GM18868 (cell line): ENCODE data around the gene FAM76A.
"Not testable (repeated sequence)": the region's sequence is repeated elsewhere in the genome, so short reads cannot be mapped to it uniquely, and the experiment has no call there.

Experiments used
- ATAC-seq: cut with Tn5 transposase; IDR thresholded peaks from one replicate; pipeline ENCODE4 v1.9.1; 2021; ENCODE audit warnings: mild to moderate bottlenecking, moderate library complexity; ENCODE audit not compliant: unreplicated experiment

The FAM76A gene

DNA sequence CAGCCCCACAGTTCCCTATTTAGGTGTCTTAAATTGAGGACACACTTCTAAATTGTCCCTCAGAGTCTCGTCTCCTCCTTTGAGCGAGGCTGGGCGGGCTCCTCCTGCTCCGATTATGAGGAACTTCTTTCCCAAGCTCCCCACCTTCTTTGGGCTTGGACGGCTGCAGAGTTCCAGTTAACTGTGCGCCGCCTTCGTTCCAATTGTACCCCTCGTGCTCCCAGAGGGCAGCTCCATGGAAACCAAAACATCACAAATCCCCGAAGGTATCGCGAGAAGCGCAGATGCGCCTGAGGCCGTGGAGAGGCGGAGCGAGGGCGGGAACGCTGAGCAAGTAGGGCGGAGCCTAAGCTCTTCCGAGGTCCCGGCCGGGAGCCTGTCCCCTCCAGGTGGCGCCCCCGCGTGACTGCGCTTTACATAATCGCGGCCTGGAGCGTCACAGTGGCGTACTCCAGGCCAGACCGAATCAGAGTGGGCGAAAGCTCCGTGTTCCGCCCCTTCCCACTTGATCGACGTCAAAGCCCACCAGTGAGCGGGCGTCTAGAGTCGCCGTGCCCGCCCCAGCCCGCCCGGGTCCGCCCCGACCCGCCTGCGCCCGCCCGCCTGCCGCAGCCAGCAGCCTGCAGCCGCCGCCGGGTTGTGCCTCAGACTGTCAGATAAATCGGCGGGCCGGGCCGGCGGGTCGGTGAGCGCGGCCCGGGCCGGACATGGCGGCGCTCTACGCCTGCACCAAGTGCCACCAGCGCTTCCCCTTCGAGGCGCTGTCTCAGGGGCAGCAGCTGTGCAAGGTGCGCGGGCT is at the start of gene FAM76A:
Gene FAM76A (plus strand): TSS at position 588 of the 799 bp plus-strand sequence. CDS start 120 bp downstream, at position 708.
- ATAC-seq = peak; percentile 91

DNA sequence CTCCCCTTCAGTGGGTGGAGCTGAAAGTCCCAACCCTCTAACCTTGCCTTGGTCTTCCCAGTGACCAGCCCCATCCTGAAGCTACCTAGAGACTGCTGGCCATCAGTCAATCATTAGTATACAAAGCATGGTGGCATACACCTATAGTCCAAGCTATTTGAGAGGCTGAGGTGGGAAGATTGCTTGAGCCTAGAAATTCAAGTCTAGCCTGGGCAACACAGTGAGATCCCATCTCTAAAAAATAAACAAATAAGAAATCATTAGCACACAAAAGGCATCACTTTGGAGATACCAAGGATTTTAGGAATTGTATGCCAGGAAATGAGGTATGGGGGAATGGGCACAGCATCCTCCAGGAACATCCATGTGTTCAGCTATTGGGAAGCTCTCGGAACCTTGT is 49.4 kb upstream of the FAM76A start:
- no peak for ATAC-seq

DNA sequence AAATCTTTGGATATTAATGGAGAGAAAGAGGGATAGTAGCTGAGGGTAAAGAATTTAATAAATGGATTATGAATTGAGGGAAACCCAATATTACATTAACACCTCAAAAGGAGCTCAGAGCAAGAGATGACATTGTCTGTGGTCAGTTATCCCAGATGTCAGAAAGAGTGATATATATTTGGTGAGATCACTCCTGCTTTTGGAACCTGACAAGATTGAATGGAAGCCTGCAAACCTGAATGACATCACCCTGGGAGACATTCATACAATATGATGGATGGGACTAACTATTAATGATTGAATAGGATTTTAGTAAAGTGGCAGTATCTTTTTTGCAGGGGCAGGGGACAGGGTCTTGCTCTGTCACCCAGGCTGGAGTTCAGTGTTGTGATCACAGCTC is 47.0 kb upstream of the FAM76A start:
- no peak for ATAC-seq

DNA sequence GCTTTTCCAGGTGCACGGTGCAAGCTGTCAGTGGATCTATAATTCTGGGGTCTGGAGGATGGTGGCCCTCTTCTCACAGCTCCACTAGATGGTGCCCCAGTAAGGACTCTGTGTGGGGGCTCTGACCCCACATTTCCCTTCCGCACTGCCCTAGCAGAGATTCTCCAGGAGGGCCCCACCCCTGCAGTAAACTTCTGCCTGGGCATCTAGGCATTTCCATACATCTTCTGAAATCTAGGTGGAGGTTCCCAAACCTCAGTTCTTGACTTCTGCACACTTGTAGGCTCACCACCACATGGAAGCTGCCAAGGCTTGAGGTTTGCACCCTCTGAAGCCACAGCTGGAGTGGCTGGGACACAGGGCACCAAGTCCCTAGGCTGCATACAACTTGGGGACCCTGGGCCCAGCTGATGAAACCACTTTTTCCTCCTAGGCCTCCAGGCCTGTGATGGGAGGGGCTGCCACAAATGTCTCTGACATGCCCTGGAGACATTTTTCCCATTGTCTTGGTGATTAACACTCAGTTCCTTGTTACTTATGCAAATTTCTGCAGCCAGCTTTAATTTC is 45.5 kb upstream of the FAM76A start:
- ATAC-seq = not testable (repeated sequence)

GRCh38 chr1:27681580-27681979 is 44.2 kb upstream of the FAM76A start:
- not testable (repeated sequence) for ATAC-seq

- ATAC-seq = no peak
Observed at GRCh38 chr1:27682351-27682944, 43.3 kb upstream of the FAM76A start.

DNA sequence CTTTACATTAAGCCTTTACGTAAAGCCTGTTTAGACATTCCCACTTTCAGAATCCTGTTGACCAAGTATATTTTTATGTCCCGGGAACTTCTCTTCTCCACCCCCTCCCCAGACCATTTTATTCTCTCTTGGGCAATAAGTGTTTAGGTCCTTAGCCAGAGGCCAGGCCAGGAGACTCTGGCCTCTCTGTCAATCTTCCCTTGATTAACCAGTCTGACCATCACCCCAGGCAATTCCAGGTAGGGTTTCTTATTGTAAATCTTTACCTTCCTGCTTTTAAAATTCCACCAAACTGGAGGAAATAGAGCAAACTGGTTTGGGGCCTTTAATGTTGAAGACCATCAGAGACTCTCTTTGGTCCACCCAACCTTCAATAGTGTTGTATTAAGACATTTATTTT is 41.6 kb upstream of the FAM76A start:
- ATAC-seq = no peak

GRCh38 chr1:27686223-27686990 is 39.4 kb upstream of the FAM76A start:
- no peak for ATAC-seq

- ATAC-seq = no peak
Observed at GRCh38 chr1:27687906-27688305, 37.9 kb upstream of the FAM76A start.

GRCh38 chr1:27689423-27690173 is 36.2 kb upstream of the FAM76A start:
- no peak for ATAC-seq

- ATAC-seq = no peak
Observed at GRCh38 chr1:27690183-27690582, 35.6 kb upstream of the FAM76A start.

DNA sequence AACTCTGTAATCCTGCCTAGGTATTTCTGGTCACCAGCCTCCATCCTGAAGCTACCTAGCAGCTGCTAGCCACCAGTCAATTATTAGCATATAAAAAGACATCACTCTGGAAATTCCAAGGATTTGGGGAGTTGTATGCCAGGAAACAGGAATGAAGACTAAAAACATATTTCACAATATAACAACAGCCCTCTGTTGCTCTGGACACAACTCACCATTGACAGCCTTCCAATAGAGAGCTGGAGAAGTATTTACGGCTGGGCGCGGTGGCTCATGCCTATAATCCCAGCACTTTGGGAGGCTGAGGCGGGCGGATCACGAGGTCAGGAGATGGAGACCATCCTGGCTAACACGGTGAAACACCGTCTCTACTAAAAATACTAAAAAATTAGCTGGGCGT is 28.9 kb upstream of the FAM76A start:
- ATAC-seq = not testable (repeated sequence)

- ATAC-seq = no peak
Observed at GRCh38 chr1:27704958-27705357, 20.8 kb upstream of the FAM76A start.

- no peak for ATAC-seq
Observed at GRCh38 chr1:27705545-27705944, 20.2 kb upstream of the FAM76A start.

DNA sequence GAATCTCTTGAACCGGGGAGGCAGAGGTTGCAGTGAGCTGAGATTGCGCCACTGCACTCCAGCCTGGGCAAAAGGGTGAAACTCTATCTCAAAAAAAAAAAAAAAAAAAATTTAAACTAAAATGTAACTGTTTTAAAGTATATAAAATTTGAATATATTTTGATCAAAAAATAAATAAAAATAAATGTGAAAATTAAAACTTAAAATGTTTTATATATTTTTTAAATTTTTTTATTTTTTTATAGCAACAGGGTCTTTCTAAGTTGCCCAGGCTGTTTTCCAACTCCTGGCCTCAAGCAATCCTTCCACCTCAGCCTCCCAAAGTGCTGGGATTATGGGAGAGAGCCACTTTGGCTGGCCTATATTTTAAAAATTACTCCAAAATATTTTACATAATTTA is 15.2 kb upstream of the FAM76A start:
- no peak for ATAC-seq

DNA sequence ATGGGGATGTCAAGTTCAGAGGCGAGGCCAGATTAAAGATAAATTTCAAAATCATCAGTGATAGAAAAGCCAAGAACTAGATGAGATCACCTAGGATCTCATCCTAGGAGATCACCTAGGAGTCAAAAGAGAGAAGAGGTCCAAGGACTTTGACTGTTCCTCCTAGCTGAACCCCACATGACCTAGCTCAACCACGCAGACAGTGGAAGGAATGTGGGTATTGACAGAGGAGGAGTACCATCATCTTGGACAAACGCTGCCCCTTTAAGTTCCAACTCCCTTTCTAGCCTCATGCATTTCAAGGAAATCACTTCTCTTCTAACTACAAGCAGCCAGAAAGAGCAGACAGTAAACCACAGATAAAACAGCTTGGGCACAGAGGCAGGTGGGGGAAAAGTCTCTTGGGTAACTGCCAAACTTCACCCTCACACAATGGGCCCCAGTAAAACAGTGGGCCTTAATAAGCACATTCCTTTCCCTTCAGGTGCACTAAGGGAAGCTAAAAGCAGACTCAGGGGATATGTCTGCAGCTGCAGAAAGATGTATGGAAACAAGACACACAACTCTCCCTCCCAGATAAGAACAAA is 12.5 kb upstream of the FAM76A start:
- ATAC-seq = no peak

GRCh38 chr1:27713869-27714513 is 11.8 kb upstream of the FAM76A start:
- no peak for ATAC-seq

DNA sequence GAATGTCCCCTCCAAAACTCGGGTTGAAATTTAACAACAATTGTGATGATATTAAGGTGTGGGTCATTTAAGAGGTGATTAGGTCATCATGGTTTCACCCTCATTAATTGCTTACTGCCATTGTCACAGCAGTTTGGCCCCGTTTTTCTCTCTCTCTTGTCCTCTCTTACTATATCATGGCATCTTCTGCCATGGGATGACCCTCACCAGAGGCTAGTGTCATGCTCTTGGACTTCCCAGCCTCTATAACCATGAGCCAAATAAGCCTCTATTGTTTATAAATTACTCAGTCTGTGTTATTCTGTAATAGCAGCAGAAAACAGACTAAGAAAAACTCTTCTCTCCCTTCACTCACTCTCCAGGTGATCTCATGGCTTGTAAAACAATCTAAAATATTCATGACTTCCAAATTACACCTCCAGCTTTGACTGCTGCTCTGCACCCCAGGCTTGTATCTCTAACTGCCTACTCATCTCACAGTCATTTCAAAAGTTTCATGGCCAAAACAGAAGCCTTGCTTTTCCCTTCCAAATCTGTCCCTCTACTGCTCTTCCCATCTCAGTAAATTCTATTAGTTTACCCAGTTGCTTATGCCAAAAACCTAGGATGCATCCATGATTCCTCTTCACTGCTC is 9.4 kb upstream of the FAM76A start:
- no peak for ATAC-seq
